HEK293 (cell line): ENCODE data around the gene OGFRL1.

Source experiments
- CTCF ChIA-PET: fragments of 350-600 bp; formaldehyde crosslinking; extraction: SDS; loops from one replicate; lab custom pipeline; 2021; ENCODE audit warnings: antibody characterized with exemption; lab: Yijun Ruan, JAX
- POLR2A ChIA-PET: fragments of 300-600 bp; formaldehyde crosslinking; extraction: SDS; loops from one replicate; lab custom pipeline; 2020; ENCODE audit warnings: antibody characterized with exemption, inconsistent platforms; lab: Yijun Ruan, JAX
- H3K27ac ChIP-seq: fragments of 200-500 bp; sonication (Bioruptor generic); 2 replicates; pipeline ENCODE4 v1.5.1; 2014; ENCODE audit warnings: low read depth, low read length, control low read depth, inconsistent platforms; ENCODE audit errors: extremely low read depth
- H3K36me3 ChIP-seq, 2 experiments: fragments of 200-500 bp in 1 of 2; sonication (Bioruptor generic) in 1 of 2; 1 replicate in 1 of 2; 2 replicates in 1 of 2; pipeline ENCODE4 v1.5.1; 2014 to 2017; ENCODE audit warnings: inconsistent platforms in 2 of 2, low read length in 2 of 2; ENCODE audit not compliant: control insufficient read depth in 2 of 2, insufficient read depth in 1 of 2
- H3K4me1 ChIP-seq: fragments of 200-500 bp; sonication (Bioruptor generic); 2 replicates; pipeline ENCODE4 v1.5.1; 2014; ENCODE audit warnings: mild to moderate bottlenecking, low read length, inconsistent platforms; ENCODE audit not compliant: control insufficient read depth, insufficient read depth
- H3K4me3 ChIP-seq: 2 replicates; pipeline ENCODE4 v1.5.1; 2011; ENCODE audit warnings: low read depth, mild to moderate bottlenecking, control low read depth, low read length, moderate library complexity
- H3K9me3 ChIP-seq: fragments of 200-500 bp; sonication (Bioruptor generic); 2 replicates; pipeline ENCODE4 v1.5.1; 2014; ENCODE audit warnings: low read depth, low read length, inconsistent platforms; ENCODE audit not compliant: control insufficient read depth, insufficient read depth
- AEBP2 ChIP-seq: fragments of 450-650 bp; formaldehyde crosslinking; IDR thresholded peaks from 2 replicates; pipeline ENCODE4 v1.5.1; 2016; ENCODE audit warnings: missing biosample characterization, missing genetic modification characterization, borderline replicate concordance
- GLI4 ChIP-seq: fragments of 450-650 bp; formaldehyde crosslinking; IDR thresholded peaks from 2 replicates; pipeline ENCODE4 v1.5.1; 2016; ENCODE audit warnings: missing biosample characterization, missing genetic modification characterization
- HOXD13 ChIP-seq: sonication (generic); formaldehyde crosslinking; IDR thresholded peaks from 2 replicates; pipeline ENCODE4 v1.8.0; 2022; ENCODE audit warnings: missing genetic modification reagents, borderline replicate concordance
- PRDM1 ChIP-seq: fragments of 450-650 bp; formaldehyde crosslinking; IDR thresholded peaks from 2 replicates; pipeline ENCODE4; 2016; ENCODE audit warnings: missing biosample characterization, missing genetic modification characterization
- RBAK ChIP-seq: fragments of 450-650 bp; formaldehyde crosslinking; IDR thresholded peaks from 2 replicates; pipeline ENCODE4 v1.5.1; 2016; ENCODE audit warnings: missing biosample characterization, missing genetic modification characterization
- SETDB1 ChIP-seq: IDR thresholded peaks from one replicate; pipeline ENCODE4 v1.6.1; 2017; ENCODE audit warnings: mild to moderate bottlenecking, low read length, moderate library complexity, mixed read lengths; ENCODE audit not compliant: insufficient read length
- YY1 ChIP-seq: fragments of 450-650 bp; formaldehyde crosslinking; IDR thresholded peaks from 2 replicates; pipeline ENCODE4 v1.5.1; 2018; ENCODE audit warnings: missing biosample characterization, missing genetic modification characterization
- ZBTB10 ChIP-seq: fragments of 450-650 bp; formaldehyde crosslinking; IDR thresholded peaks from 2 replicates; pipeline ENCODE4 v1.5.1; 2016; ENCODE audit warnings: missing biosample characterization, missing genetic modification characterization
- ZBTB49 ChIP-seq: fragments of 450-650 bp; formaldehyde crosslinking; IDR thresholded peaks from 2 replicates; pipeline ENCODE4 v1.5.1; 2016; ENCODE audit warnings: missing biosample characterization, missing genetic modification characterization, low read depth
- ZFP37 ChIP-seq: fragments of 450-650 bp; formaldehyde crosslinking; IDR thresholded peaks from 2 replicates; pipeline ENCODE4 v1.5.1; 2016; ENCODE audit warnings: missing biosample characterization, missing genetic modification characterization
- ZNF155 ChIP-seq: fragments of 450-650 bp; formaldehyde crosslinking; IDR thresholded peaks from 2 replicates; pipeline ENCODE4 v1.5.1; 2016; ENCODE audit warnings: missing biosample characterization, missing genetic modification characterization
- ZNF169 ChIP-seq: fragments of 450-650 bp; formaldehyde crosslinking; IDR thresholded peaks from 2 replicates; pipeline ENCODE4 v1.5.1; 2016; ENCODE audit warnings: missing biosample characterization, missing genetic modification characterization
- ZNF19 ChIP-seq: fragments of 450-650 bp; formaldehyde crosslinking; IDR thresholded peaks from 2 replicates; pipeline ENCODE4; 2016; ENCODE audit warnings: missing biosample characterization, missing genetic modification characterization, low read depth
- ZNF24 ChIP-seq: fragments of 450-650 bp; formaldehyde crosslinking; IDR thresholded peaks from 2 replicates; pipeline ENCODE4 v1.5.1; 2016; ENCODE audit warnings: missing biosample characterization, missing genetic modification characterization
- ZNF362 ChIP-seq: fragments of 450-650 bp; formaldehyde crosslinking; IDR thresholded peaks from 2 replicates; pipeline ENCODE4 v1.5.1; 2016; ENCODE audit warnings: missing biosample characterization, missing genetic modification characterization
- ZNF473 ChIP-seq: fragments of 450-650 bp; formaldehyde crosslinking; IDR thresholded peaks from 2 replicates; pipeline ENCODE4 v1.5.1; 2017; ENCODE audit warnings: missing biosample characterization, missing genetic modification characterization
- ZNF544 ChIP-seq: fragments of 450-650 bp; formaldehyde crosslinking; IDR thresholded peaks from 2 replicates; pipeline ENCODE4 v1.5.0; 2017; ENCODE audit warnings: missing biosample characterization, missing genetic modification characterization
- ZNF549 ChIP-seq: fragments of 450-650 bp; IDR thresholded peaks from 2 replicates; pipeline ENCODE4 v1.5.1; 2018; ENCODE audit warnings: missing biosample characterization, missing genetic modification characterization, mild to moderate bottlenecking, inconsistent platforms, moderate library complexity
- ZNF843 ChIP-seq: fragments of 450-650 bp; formaldehyde crosslinking; IDR thresholded peaks from 2 replicates; pipeline ENCODE4 v1.5.1; 2016; ENCODE audit warnings: missing biosample characterization, missing genetic modification characterization
- TF ChIP-seq, protein P1 (sequence below): fragments of 450-650 bp; formaldehyde crosslinking; IDR thresholded peaks from 2 replicates; pipeline ENCODE4 v1.5.1; 2016; ENCODE audit warnings: missing biosample characterization, missing genetic modification characterization

OGFRL1 gene

DNA sequence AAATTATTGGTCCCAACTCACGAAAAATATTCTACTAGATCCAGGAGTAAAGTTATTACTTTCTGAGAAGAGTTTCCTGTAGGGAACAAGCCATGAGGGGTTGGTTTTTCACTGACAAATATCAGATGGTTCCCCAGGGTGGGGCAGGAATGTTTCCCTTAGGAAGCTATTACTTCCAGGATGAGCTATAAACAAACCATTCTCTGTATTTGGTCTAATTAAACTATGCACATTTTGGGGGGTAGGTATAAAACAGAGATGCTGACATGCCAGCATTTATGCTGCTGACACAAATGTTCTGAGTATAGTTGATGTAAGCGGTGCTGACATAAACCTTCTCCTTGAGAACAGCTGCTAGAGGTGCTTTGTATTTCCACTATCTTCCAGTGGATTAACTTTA, 54.2 kb downstream of the OGFRL1 start:
- CTCF ChIA-PET: interaction anchor here (0.6 to 1.8 kb wide), 2 partner anchors 152 to 636 kb away, joined by 3 to 12 read pairs; no protein-coding TSS in a partner anchor
- Histone ChIP-seq H3K4me3 (no peak overlapping the region), H3K4me1 (no peaks in the 10 kb centered on the region), H3K27ac (no peak overlapping the region), H3K9me3 (no peaks in the 10 kb centered on the region), H3K36me3 (no peaks in the 10 kb centered on the region)
- POLR2A ChIA-PET: no interaction called here
- TF ChIP-seq SETDB1 (no peak), ZNF549 (tag by site-specific recombination) (no peak), ZNF473 (tag by site-specific recombination) (no peak), AEBP2 (tag by site-specific recombination) (no peak), ZNF155 (tag by site-specific recombination) (no peak), ZNF19 (tag by site-specific recombination) (no peak), PRDM1 (no peak), ZBTB49 (tag by site-specific recombination) (no peak), ZNF362 (tag by site-specific recombination) (no peak), RBAK (tag by site-specific recombination) (no peak), HOXD13 (no peak), ZNF24 (tag by site-specific recombination) (no peak), ZNF843 (tag by site-specific recombination) (no peak), ZNF169 (tag by site-specific recombination) (no peak)
- TF ChIP-seq, protein P1, sequence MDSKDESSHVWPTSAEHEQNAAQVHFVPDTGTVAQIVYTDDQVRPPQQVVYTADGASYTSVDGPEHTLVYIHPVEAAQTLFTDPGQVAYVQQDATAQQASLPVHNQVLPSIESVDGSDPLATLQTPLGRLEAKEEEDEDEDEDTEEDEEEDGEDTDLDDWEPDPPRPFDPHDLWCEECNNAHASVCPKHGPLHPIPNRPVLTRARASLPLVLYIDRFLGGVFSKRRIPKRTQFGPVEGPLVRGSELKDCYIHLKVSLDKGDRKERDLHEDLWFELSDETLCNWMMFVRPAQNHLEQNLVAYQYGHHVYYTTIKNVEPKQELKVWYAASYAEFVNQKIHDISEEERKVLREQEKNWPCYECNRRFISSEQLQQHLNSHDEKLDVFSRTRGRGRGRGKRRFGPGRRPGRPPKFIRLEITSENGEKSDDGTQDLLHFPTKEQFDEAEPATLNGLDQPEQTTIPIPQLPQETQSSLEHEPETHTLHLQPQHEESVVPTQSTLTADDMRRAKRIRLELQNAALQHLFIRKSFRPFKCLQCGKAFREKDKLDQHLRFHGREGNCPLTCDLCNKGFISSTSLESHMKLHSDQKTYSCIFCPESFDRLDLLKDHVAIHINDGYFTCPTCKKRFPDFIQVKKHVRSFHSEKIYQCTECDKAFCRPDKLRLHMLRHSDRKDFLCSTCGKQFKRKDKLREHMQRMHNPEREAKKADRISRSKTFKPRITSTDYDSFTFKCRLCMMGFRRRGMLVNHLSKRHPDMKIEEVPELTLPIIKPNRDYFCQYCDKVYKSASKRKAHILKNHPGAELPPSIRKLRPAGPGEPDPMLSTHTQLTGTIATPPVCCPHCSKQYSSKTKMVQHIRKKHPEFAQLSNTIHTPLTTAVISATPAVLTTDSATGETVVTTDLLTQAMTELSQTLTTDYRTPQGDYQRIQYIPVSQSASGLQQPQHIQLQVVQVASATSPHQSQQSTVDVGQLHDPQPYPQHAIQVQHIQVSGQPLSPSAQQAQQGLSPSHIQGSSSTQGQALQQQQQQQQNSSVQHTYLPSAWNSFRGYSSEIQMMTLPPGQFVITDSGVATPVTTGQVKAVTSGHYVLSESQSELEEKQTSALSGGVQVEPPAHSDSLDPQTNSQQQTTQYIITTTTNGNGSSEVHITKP (tag by site-specific recombination): no peak

DNA sequence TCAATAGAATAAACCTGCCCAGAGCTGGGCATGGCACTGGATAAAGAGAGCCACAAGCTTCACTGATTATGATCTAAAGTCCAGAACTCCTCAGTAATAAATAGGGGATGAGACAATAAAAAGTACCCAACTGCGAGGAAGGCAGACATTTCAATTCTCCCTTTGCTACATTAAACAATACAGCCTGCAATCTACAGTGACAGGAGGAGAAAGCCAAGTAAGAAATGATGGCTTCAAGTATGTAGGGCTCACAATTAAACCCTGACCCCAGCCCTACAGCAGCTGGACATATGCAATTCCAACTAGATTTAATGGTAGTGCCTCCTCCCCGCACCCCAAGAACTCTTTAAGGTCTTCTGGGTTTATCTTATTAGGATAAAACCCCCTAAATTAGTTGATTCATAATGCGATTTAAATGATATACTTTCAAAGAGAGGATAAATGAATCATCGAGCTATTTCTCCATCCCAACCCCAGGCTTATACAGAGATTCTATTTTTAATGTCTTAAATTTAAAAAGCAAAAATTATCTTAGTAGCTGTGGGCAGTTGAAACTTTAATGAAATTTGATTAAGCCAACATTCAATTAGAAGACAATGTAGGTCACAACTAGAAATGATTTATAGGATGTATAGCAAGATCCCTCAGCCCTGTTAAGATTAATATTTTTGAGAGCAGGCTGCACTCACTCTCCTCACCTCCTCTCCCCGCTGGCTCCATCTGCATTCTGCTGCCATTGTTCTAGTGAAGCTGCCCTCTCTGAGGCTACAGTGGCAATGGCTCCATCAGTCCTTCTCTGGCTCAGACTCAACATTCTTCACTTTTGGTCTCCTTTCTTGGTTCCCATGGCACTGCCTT, 57.1 kb downstream of the OGFRL1 start:
- ChIA-PET CTCF (interaction anchor here (0.6 to 3.5 kb wide), 5 partner anchors 20 to 158 kb away, joined by 3 to 18 read pairs (median 4); no protein-coding TSS in a partner anchor), POLR2A (no interaction called here)
- TF ChIP-seq GLI4: no peak
- no peak for TF ChIP-seq ZNF169 (tag by site-specific recombination)
- TF ChIP-seq ZFP37 (tag by site-specific recombination): no peak
- no peak for TF ChIP-seq ZNF544 (tag by site-specific recombination)
- TF ChIP-seq ZBTB10: no peak
- no peak for TF ChIP-seq YY1 (tag by site-specific recombination)
- Histone ChIP-seq H3K4me1 (no peaks in the 10 kb centered on the region), H3K4me3 (no peak overlapping the region), H3K9me3 (no peaks in the 10 kb centered on the region), H3K36me3 (no peaks in the 10 kb centered on the region), H3K27ac (no peak overlapping the region)
